GM21717 (cell line): ENCODE measurements around the gene AFAP1L1.

Source experiments
- ATAC-seq: cut with Tn5 transposase; IDR thresholded peaks from one replicate; pipeline ENCODE4 v1.9.1; 2021; ENCODE audit warnings: mild to moderate bottlenecking, moderate library complexity; ENCODE audit not compliant: unreplicated experiment

AFAP1L1 gene

DNA sequence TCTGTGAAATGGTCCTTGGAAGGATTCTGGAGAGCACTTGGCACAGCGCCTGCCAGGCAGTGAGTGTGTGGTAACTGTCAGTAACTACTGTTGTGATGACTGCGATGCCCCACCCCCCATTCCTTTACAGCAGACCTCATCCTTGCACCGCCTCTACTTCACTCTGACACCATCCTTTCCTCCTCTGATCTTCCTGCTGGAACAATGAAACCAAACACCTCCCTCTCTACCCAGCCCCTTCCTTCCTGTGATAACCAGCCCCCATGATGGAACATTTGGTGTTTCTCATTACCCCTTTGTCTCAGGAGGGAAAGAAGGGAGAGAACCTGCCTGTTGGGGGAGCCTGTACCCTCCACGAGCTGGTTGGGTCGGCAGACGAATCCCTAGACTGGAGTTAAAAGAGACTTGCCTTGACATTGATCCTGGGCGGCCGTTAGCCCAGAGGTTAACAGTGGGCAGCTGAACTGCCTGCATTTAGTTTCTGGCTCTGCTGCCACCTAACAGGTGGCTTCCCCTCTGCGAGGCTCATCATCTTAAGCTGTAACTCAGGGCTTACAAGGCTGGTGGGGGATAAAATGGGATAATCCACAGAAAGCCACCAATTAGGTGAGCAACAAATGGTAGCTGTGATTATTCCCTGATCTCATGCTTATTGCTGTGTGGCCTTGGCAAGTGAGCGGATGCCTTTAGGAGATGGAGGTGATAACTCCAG is 39.4 kb downstream of the AFAP1L1 start:
- ATAC-seq: no peak

DNA sequence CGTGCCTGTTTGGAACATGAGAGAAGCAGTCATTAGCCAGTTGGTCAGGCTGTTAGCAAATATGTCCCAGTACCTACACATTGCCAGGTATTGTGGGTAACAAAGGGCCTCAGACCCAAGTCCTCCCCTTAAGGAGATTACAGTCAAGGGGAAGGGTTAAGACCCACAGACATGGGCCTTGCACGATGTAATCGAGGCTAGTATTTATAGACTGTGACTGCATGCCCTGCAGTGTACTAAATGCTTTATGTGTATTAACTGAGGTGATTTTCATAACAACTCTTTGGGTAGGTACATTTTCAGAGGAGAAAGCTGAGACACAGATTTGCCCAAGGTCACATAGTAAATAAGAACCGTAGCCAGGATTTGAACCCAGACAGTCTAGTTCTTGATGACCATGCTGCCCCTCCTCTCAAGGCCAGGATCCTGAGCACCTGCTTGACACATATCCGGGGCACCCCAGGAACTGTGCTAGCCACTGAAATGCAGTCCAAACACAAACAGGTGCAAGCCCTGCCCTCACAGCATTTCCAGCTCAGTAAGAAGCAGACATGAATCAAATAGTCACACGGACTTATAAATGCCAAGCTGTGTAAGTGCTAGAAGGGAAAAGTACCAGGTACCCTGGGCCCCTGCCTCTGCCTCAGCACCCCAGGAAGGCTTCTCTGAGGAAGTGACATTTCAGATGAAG is 41.6 kb downstream of the AFAP1L1 start:
- ATAC-seq: no peak

- no peak for ATAC-seq
Measured at GRCh38 chr5:149314571-149315111, 43.0 kb downstream of the AFAP1L1 start.

DNA sequence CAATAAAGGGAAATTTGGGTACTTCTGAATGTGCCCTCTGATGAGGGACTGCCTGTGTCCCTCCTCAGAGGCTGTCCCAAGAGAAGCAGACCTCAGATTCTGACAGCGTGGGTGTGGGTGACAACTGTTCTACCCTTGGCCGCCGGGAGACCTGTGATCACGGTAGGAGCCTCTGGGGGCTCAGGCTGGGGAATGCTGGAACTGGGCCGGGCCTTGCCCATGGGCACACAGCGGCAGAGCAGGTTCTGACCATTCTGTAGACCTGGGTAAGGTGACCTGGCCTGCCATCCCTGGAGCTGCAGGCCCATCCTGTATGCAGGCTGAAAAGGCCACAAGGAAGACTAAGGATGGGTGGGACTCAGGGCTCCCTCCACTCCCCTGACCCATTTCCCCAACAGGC is 44.1 kb downstream of the AFAP1L1 start:
- no peak for ATAC-seq

DNA sequence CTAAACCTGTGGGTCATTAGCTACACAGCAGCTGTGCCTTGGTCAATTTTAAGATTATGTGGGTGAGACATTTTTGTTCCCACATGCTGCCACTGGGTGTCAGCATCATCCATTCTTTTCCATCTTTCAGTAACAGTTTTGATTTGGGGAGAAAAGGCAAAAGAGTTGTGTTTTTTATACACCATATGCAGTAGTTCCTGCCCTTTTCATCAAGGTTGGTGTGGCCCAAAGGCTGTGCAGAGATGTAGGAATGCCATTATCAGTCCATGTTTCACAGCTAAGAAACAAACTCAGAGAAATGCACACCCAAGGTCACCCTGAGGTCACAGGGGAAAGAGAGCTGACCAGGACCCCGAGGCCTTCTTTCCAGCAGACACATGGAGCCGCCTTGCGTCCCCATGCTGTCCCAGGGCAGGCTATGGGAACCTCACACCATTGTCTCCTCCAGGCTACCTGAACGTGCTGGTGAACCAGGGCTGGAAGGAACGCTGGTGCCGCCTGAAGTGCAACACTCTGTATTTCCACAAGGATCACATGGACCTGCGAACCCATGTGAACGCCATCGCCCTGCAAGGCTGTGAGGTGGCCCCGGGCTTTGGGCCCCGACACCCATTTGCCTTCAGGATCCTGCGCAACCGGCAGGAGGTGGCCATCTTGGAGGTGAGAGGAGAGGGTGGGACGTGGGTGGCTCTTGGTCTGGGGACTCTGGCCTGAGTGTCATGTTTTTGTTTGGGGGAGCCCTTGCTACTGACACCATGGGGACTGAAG is 45.8 kb downstream of the AFAP1L1 start:
- no peak for ATAC-seq

DNA sequence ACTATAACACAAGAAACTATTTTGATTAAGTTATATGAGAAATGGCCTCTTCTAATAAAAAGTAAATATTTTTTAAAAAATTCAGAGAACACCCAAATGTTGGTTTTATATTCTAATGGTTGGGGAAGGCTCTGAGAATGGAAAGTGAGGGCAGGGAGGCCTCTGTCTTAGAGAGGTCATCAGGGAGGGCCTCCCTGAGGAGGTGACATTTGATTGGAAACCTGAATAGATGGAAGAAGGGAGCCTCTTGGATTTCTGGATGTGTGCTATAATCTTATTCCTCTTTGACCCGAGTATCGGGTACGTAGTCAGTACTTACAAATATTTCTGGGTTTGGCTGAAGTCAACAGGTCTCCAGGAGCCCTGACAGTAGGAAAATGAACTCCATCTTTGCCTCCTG is 47.5 kb downstream of the AFAP1L1 start:
- ATAC-seq: no peak

GRCh38 chr5:149320791-149321330 is 49.2 kb downstream of the AFAP1L1 start:
- ATAC-seq: no peak

- ATAC-seq: no peak
Measured at GRCh38 chr5:149322518-149322917, 50.9 kb downstream of the AFAP1L1 start.

GRCh38 chr5:149323210-149323609 is 51.6 kb downstream of the AFAP1L1 start:
- ATAC-seq: no peak

DNA sequence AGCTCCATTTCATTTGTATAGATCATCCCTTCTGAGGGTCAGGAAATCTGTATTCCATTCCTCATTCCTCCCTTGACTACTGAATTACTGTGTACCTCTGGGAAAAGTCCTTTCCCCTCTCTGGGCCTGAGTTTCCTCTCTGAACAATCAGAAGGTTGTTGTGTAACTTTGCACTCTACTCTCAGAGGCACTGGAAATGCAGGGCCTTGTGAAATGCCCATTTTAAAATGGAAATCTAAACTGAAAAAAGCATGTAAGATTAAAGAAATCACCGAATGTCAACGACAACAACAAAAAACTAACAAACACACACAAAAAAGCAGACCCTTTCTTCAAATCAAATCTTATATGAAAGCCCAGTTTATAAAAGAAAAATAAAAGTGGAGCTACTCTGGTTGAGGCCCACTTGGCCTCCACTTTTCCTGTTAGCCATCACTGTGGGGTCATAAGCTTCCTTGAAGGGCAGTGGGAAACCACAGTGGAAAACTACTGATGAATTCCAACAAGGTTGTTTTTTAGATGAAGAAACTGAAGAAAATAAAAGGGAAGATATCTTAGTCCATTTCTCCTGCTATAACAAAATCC is 52.1 kb downstream of the AFAP1L1 start:
- ATAC-seq: no peak

DNA sequence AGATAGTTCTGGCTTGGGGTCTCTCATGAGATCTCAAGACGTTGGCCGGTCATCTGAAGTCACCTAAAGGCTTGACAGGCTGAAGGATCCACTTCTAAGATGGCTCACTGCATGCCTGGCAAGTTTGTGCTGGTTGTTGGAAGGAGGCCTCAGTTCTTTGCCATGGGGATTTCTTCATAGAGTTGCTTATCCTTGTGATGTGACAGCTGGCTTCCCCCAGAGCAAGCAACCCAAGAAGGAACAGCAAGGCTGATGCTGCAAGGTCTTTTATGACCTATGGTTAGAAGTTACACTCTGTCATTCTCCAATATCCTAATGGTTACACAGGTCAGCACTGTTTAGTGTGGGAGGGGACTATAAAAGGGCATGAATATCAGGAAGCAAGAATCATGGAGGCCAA is 53.0 kb downstream of the AFAP1L1 start:
- ATAC-seq: no peak

GRCh38 chr5:149325166-149325735 is 53.6 kb downstream of the AFAP1L1 start:
- ATAC-seq: no peak

- ATAC-seq: no peak
Measured at GRCh38 chr5:149325894-149326293, 54.2 kb downstream of the AFAP1L1 start.

- ATAC-seq: no peak
Measured at GRCh38 chr5:149326611-149327010, 55.0 kb downstream of the AFAP1L1 start.

GRCh38 chr5:149328177-149328576 is 56.5 kb downstream of the AFAP1L1 start:
- no peak for ATAC-seq

DNA sequence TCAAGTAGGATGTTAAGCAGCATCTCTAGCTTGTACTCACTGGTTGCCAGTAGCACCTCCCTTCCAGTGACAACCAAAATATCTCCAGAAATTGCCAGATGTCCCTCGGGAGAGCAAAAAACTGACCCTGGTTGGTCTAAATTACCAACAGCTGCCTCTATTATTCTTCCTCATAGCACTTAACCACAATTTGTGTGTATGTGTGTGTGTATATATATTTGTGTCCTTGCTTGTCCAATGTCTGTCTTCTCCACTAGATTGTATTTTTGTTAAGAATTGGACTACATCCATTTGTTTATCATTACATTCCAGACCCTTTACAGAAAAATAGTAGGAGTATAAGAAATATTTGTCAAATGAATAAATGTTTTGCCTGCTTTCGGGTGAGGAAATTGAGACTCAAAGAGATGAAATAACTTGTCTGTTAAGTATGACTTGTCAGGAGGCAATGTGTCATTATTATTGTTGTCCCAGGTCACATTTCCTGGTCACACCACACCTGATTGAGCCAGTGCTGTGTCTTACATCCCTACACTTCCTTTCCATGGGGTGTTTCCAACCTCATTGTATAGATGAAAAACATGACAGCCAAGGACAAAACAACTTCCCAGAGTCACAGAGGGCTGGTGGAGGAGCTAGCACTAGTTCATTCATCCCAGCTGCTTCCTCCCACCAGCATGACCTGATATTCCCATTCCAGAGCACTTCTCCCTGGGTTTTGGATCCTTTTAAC is 62.2 kb downstream of the AFAP1L1 start:
- ATAC-seq: no peak

DNA sequence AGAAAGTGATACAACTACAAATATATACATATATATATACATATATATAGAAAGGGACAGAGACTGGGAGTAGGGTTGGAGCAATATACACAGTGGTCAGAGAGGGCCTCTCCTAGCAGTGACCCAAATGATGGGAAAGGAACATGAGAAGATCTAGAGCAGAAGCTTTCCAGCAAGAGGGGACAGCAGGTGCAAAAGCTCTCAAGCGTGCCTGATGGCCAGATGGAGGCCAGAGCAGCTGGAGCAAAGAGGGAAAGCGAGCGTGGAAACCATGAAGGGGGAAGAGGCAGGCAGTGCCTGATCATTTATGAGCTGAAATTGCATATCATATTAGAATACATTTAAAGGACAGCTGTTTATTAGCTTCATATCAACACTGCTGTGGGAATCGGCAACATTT is 66.1 kb downstream of the AFAP1L1 start:
- ATAC-seq: no peak

- no peak for ATAC-seq
Measured at GRCh38 chr5:149338364-149338763, 66.7 kb downstream of the AFAP1L1 start.

DNA sequence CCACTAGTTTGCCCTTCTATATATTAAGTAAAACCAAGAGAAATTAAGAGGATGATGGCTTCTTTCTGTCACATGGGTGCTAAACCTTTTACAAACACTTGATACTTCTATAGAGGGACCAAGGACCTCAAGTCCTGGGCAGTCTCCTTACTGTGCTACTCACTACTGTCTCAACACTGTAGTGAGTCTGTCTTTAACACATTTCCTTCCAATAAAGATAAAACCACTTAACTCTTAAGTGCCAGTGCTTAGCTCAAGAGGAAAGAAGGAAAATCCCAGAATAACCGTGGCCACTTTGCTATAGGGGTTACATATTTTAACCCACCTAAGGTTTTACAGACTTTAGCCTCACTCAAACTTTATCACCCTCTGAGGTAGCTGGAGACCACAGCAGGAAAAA is 69.3 kb downstream of the AFAP1L1 start:
- ATAC-seq: no peak

DNA sequence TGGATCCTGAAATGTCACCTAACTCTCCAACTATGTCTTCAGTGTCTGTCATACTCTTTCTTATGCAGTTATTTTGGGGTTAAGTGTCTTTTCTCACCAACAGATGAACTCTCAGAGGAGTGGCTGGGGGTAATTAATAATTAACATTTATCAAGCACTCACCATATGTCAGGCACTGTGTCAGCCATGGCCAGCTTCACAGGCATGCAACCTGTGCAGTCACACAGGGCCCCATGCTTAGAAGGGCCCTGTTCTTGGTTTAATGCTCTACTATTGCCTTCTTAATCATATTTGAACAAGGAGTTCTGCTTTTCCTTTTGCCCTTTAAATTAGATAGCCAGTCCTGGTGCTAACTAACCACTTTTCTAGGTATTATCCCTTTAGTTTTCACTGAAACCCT is 70.2 kb downstream of the AFAP1L1 start:
- no peak for ATAC-seq
